H1 (cell line): ENCODE results near the gene MAML3. TPM values are rescaled to one million over a fixed set of nuclear protein-coding genes. Genes with fewer than 3 reads are reported as not detected.

Source experiments
- EGR1 ChIP-seq: IDR thresholded peaks from 2 replicates; pipeline ENCODE4 v1.6.1; 2011; ENCODE audit warnings: low read depth, low read length, borderline replicate concordance
- JUN ChIP-seq: IDR thresholded peaks from 2 replicates; pipeline ENCODE4 v1.6.1; 2011; ENCODE audit warnings: low read depth, mild to moderate bottlenecking, improper control_type of control experiment, low read length
- USF2 ChIP-seq: IDR thresholded peaks from 2 replicates; pipeline ENCODE4 v1.6.1; 2011; ENCODE audit warnings: low read length, improper control_type of control experiment
- polyA plus RNA-seq, 7 experiments: library from polyadenylated mRNA; depleted of rRNA in 3 of 7; stranded (reverse) in 5 of 7; unstranded in 2 of 7; fragments of >200 nt in 5 of 7; fragments of 200-250 nt in 2 of 7; gene quantifications; 1 replicate in 5 of 7; 2 replicates in 1 of 7; 4 replicates in 1 of 7; pipeline versions ENCODE4 v1.2.1 to v1.2.3, GENCODE V29; 2011 to 2013; ENCODE audit warnings: missing spikeins in 2 of 7, mixed read lengths in 2 of 7
- total RNA-seq: library from RNA; stranded (reverse); fragmentation: NEBNext Ultra II Directional; extraction: Animal tissue kit (Norgen Biotek cat#: 25700); gene quantifications from 2 replicates; pipeline ENCODE4 v1.2.1, GENCODE V29; 2021

MAML3 gene
- total and polyA plus RNA-seq, 2 of the 8 experiments (the other 6 are each of a cell fraction or from before 2014, with no cell fraction given): 2.1 to 5.7 TPM

- TF ChIP-seq EGR1: peak; percentile 88
- TF ChIP-seq USF2: no peak
- TF ChIP-seq JUN: no peak
Observed at GRCh38 chr4:139834226-139834662, 319.7 kb downstream of the MAML3 start (continued).
